ENCODE data around the gene TMEM145.

DNA sequence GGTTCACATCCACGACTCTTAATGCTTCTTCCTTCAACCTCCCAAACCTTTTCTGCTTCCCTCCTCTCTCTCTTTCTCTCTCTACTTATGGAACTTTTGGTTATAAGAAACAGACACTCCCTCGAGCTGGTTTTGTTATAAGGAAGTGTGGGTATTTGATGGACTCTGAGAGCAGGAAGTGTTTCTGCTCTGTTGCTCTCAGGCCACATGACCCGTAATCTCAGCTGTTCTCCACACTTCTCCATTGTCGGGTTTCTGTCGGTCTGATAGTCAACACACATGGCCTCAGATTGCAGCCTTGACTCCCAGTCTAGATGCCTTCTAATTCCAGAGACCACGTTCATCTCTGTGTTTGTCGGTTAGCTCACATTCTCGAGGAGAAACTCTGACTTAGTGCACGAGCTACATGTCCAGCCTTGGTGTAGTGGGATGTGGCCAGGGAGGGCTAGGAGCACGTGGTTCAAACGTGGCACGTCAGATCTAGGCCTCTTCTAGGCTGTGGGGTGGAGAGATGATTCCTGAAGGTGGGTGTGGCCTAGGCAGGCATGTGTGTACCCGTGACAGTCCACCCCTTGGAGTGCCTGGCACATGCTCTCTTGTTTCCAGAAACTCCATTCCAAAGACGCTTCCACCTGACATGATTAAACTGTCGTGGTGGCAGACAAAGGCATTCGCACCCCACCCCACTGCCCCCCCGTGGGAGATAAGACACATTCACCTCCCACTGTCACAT, 50.7 kb downstream of the TMEM145 start:
- TF ChIP-seq POLR2AphosphoS5 (IDR thresholded peaks at IDR 0.05; ENCODE audit: low read depth, low read length) (no peak), TAF1 (IDR thresholded peaks at IDR 0.05; ENCODE audit: borderline replicate concordance, insufficient read depth, low read length) (no peak)
- TF ChIP-seq, protein P1, sequence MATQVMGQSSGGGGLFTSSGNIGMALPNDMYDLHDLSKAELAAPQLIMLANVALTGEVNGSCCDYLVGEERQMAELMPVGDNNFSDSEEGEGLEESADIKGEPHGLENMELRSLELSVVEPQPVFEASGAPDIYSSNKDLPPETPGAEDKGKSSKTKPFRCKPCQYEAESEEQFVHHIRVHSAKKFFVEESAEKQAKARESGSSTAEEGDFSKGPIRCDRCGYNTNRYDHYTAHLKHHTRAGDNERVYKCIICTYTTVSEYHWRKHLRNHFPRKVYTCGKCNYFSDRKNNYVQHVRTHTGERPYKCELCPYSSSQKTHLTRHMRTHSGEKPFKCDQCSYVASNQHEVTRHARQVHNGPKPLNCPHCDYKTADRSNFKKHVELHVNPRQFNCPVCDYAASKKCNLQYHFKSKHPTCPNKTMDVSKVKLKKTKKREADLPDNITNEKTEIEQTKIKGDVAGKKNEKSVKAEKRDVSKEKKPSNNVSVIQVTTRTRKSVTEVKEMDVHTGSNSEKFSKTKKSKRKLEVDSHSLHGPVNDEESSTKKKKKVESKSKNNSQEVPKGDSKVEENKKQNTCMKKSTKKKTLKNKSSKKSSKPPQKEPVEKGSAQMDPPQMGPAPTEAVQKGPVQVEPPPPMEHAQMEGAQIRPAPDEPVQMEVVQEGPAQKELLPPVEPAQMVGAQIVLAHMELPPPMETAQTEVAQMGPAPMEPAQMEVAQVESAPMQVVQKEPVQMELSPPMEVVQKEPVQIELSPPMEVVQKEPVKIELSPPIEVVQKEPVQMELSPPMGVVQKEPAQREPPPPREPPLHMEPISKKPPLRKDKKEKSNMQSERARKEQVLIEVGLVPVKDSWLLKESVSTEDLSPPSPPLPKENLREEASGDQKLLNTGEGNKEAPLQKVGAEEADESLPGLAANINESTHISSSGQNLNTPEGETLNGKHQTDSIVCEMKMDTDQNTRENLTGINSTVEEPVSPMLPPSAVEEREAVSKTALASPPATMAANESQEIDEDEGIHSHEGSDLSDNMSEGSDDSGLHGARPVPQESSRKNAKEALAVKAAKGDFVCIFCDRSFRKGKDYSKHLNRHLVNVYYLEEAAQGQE (IDR thresholded peaks at IDR 0.05; ENCODE audit: insufficient read depth in 1 of 2, low read depth in 2 of 2, low read length in 2 of 2), result no peak
